Transverse colon (tissue), 4 donors: ENCODE data around the gene C1QB.

Source experiments
- EP300 ChIP-seq: sonication (generic); formaldehyde crosslinking; IDR thresholded peaks from one replicate; pipeline ENCODE4 v1.6.1; 2017; ENCODE audit warnings: antibody characterized with exemption, low read depth
- POLR2A ChIP-seq: fragments of 450-650 bp; IDR thresholded peaks from one replicate; pipeline ENCODE4 v1.6.1; 2016; ENCODE audit warnings: antibody characterized with exemption, mild to moderate bottlenecking, moderate library complexity
- POLR2AphosphoS5 ChIP-seq, 3 donors: sonication (generic); formaldehyde crosslinking; IDR thresholded peaks; one replicate each; pipeline ENCODE4 v1.6.1; 2016; ENCODE audit warnings: antibody characterized with exemption in 3 of 3
- TF ChIP-seq, protein P1 (sequence below), 5 experiments: fragments of 200-600 bp in 3 of 5; fragments of 450-650 bp in 2 of 5; sonication (generic) in 3 of 5; IDR thresholded peaks; 1 replicate in 2 of 5; 2 replicates in 3 of 5; pipeline ENCODE4 v1.5.1; 2016 to 2017; ENCODE audit warnings: antibody characterized with exemption in 5 of 5, inconsistent platforms in 3 of 5, mild to moderate bottlenecking in 2 of 5, moderate library complexity in 1 of 5

DNA sequence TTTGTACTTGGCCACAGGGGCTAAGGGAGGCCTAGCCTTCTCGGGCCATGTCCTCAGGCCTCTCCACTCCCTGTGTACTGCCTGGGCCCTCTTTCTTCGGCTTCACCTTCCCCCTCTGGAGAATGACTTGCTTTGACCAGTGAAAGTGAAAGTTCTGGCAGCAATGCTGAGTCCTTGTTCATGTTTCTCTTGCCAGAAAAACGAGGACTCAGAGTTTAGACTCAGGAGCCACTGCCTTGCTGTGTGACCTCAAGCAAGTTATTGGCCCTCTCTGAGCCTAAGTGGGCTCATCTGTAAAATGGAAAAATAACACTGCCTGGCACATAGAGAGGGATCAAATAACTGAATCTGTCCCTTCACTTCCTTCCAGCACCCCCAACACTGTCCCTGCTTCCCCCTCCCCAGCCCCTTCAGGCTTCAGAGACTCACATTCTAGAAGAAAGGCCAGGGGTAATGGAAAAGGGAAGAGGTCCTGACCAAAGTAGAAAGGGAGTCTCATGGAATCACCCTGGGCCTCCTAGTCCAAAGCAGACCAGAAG lies 15.1 kb upstream of the C1QB start:
- TF ChIP-seq, protein P1, sequence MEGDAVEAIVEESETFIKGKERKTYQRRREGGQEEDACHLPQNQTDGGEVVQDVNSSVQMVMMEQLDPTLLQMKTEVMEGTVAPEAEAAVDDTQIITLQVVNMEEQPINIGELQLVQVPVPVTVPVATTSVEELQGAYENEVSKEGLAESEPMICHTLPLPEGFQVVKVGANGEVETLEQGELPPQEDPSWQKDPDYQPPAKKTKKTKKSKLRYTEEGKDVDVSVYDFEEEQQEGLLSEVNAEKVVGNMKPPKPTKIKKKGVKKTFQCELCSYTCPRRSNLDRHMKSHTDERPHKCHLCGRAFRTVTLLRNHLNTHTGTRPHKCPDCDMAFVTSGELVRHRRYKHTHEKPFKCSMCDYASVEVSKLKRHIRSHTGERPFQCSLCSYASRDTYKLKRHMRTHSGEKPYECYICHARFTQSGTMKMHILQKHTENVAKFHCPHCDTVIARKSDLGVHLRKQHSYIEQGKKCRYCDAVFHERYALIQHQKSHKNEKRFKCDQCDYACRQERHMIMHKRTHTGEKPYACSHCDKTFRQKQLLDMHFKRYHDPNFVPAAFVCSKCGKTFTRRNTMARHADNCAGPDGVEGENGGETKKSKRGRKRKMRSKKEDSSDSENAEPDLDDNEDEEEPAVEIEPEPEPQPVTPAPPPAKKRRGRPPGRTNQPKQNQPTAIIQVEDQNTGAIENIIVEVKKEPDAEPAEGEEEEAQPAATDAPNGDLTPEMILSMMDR (IDR thresholded peaks at IDR 0.05), result no peak
- no peak for TF ChIP-seq POLR2A
- no peak for TF ChIP-seq POLR2AphosphoS5 (IDR thresholded peaks at IDR 0.05)
- TF ChIP-seq EP300, result no peak
